CD4-positive, alpha-beta T cell treated with Interleukin-15 for 4 hours (primary cell): Measurements from ENCODE around the gene DSG4.

Experiments used
- DNase-seq: peaks from one replicate; pipeline ENCODE4 v3.0.0-alpha.2; 2020; ENCODE audit warnings: low spot score

Gene DSG4

GRCh38 chr18:31410716-31411483 lies 34.3 kb downstream of the DSG4 start:
- no peak for DNase-seq

GRCh38 chr18:31413137-31413536 lies 36.6 kb downstream of the DSG4 start:
- DNase-seq = no peak

GRCh38 chr18:31417850-31418249 lies 41.3 kb downstream of the DSG4 start:
- DNase-seq = no peak

- DNase-seq = no peak
Measured at GRCh38 chr18:31419457-31419932, 42.9 kb downstream of the DSG4 start.

- DNase-seq = no peak
Measured at GRCh38 chr18:31420032-31420431, 43.5 kb downstream of the DSG4 start.

- no peak for DNase-seq
Measured at GRCh38 chr18:31420524-31420923, 43.9 kb downstream of the DSG4 start.

- no peak for DNase-seq
Measured at GRCh38 chr18:31424383-31424988, 47.9 kb downstream of the DSG4 start.

- DNase-seq = no peak
Measured at GRCh38 chr18:31426021-31426420, 49.4 kb downstream of the DSG4 start.

- DNase-seq = no peak
Measured at GRCh38 chr18:31426871-31427406, 50.4 kb downstream of the DSG4 start.

GRCh38 chr18:31428211-31428610 lies 51.6 kb downstream of the DSG4 start:
- DNase-seq = no peak

- no peak for DNase-seq
Measured at GRCh38 chr18:31429623-31430022, 53.0 kb downstream of the DSG4 start.

GRCh38 chr18:31430072-31430471 lies 53.5 kb downstream of the DSG4 start:
- DNase-seq = no peak

GRCh38 chr18:31430554-31430953 lies 54.0 kb downstream of the DSG4 start:
- DNase-seq = no peak

- DNase-seq = no peak
Measured at GRCh38 chr18:31432316-31432715, 55.7 kb downstream of the DSG4 start.

GRCh38 chr18:31436825-31437224 lies 60.2 kb downstream of the DSG4 start:
- DNase-seq = no peak

GRCh38 chr18:31438402-31438801 lies 61.8 kb downstream of the DSG4 start:
- no peak for DNase-seq

GRCh38 chr18:31439807-31440325 lies 63.3 kb downstream of the DSG4 start:
- no peak for DNase-seq

GRCh38 chr18:31440787-31441186 lies 64.2 kb downstream of the DSG4 start:
- DNase-seq = no peak

GRCh38 chr18:31441493-31441892 lies 64.9 kb downstream of the DSG4 start:
- no peak for DNase-seq

- no peak for DNase-seq
Measured at GRCh38 chr18:31444142-31444541, 67.6 kb downstream of the DSG4 start.

- no peak for DNase-seq
Measured at GRCh38 chr18:31445908-31446307, 69.3 kb downstream of the DSG4 start.

GRCh38 chr18:31446854-31447253 lies 70.3 kb downstream of the DSG4 start:
- DNase-seq = no peak

- no peak for DNase-seq
Measured at GRCh38 chr18:31447530-31448191, 71.1 kb downstream of the DSG4 start, which contains the start of gene DSG3. DSG3 (plus strand) TSS chr18:31447741; CDS start chr18:31447878, 137 bp downstream.
